ENCODE measurements around the gene KCNRG. TPM values are rescaled to one million over a fixed set of nuclear protein-coding genes. Genes with fewer than 3 reads are reported as not detected.

Gene KCNRG, protein sequence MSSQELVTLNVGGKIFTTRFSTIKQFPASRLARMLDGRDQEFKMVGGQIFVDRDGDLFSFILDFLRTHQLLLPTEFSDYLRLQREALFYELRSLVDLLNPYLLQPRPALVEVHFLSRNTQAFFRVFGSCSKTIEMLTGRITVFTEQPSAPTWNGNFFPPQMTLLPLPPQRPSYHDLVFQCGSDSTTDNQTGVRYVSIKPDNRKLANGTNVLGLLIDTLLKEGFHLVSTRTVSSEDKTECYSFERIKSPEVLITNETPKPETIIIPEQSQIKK
- total RNA-seq: 1 to 10 TPM; 1.6 to 2.6 (median 1.8) TPM

DNA sequence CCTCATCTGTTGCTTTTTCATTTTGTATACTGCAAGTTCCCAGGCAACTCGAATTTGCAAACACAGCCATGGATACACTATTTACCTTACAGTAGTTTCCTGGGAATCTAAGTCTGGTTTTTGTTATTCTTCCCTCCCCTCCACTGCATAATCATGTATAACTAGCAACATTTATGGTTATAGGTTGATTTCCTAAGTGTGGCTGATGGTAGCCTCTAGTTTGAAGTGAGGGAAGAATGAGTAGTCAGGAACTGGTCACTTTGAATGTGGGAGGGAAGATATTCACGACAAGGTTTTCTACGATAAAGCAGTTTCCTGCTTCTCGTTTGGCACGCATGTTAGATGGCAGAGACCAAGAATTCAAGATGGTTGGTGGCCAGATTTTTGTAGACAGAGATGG is at the start of gene KCNRG:
Gene KCNRG, plus strand, starts transcription at position 187 of the 400 bp plus-strand sequence. Its CDS starts 50 bp downstream, at position 237.
- no peak for DNase-seq (ENCODE audit: low spot score in 2 of 2)
- Histone ChIP-seq H3K4me1 (no peaks in the 10 kb centered on the region), H3K4me3 (no peak within 1 kb of the TSS), H3K36me3 (no peaks in the 10 kb centered on the region), H3K27me3 (no peaks in the 10 kb centered on the region), H3K9me3 (no peaks in the 10 kb centered on the region), H3K27ac (peak within 1 kb of the TSS; percentile 2 to 8)
- intact Hi-C loops (cut with DNase I; ENCODE audit: low total_unique reads): no loop called here
- no peak for TF ChIP-seq POLR2AphosphoS5 (IDR thresholded peaks at IDR 0.05)
- TF ChIP-seq, protein P1, sequence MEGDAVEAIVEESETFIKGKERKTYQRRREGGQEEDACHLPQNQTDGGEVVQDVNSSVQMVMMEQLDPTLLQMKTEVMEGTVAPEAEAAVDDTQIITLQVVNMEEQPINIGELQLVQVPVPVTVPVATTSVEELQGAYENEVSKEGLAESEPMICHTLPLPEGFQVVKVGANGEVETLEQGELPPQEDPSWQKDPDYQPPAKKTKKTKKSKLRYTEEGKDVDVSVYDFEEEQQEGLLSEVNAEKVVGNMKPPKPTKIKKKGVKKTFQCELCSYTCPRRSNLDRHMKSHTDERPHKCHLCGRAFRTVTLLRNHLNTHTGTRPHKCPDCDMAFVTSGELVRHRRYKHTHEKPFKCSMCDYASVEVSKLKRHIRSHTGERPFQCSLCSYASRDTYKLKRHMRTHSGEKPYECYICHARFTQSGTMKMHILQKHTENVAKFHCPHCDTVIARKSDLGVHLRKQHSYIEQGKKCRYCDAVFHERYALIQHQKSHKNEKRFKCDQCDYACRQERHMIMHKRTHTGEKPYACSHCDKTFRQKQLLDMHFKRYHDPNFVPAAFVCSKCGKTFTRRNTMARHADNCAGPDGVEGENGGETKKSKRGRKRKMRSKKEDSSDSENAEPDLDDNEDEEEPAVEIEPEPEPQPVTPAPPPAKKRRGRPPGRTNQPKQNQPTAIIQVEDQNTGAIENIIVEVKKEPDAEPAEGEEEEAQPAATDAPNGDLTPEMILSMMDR (IDR thresholded peaks at IDR 0.05): no peak
- TF ChIP-seq POLR2A (IDR thresholded peaks at IDR 0.05): no peak

DNA sequence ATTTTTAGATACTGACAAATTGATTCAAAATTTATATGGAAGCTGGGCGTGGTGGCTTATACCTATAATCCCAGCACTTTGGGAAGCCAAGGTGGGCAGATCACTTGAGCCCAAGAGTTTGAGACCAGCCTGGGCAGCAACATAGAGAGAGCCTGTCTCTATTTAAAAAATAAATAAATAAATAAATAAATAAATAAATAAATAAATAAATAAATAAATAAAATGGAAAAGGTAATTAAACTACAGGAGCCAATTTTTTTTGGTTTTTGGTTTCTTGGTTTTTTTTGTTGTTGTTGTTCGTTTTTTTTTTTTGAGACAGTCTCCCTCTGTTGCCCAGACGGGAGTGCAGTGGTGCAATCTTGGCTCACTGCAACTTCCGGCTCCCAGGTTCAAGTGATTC is 47.8 kb upstream of the KCNRG start:
- no peak overlapping the region for H3K4me3 ChIP-seq
- no peaks in the 10 kb centered on the region for H3K27me3 ChIP-seq
- intact Hi-C loops (cut with DNase I; ENCODE audit: low total_unique reads): no loop called here
- no peak for TF ChIP-seq POLR2AphosphoS5 (IDR thresholded peaks at IDR 0.05)
- TF ChIP-seq, protein P1 (IDR thresholded peaks at IDR 0.05): no peak
- TF ChIP-seq POLR2A (IDR thresholded peaks at IDR 0.05): no peak
- H3K9me3 ChIP-seq: peaks cover 8 to 13% of the 10 kb centered on the region in 2 donors
- no peaks in the 10 kb centered on the region for H3K36me3 ChIP-seq
- H3K27ac ChIP-seq: no peak overlapping the region
- no peak for DNase-seq (ENCODE audit: low spot score in 2 of 2)
- no peaks in the 10 kb centered on the region for H3K4me1 ChIP-seq

DNA sequence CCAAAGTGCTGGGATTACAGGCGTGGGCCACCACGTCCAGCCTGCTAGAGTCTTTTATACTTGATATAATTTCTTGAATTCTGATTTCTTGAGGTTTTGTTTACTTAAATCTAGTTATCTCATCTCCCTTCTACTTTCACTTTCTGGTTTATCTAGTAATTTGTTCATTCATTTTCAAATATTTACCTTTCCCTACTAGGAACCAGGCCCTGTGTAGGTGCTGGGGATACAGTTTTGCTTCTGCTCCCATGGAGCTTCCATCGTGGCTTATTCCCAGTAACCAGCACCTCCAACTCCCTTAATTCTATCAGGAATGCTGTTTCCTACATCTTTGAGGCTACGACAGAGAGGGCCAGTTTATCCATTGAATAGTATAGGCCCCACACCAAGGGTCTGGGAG is 42.5 kb upstream of the KCNRG start:
- Histone ChIP-seq H3K9me3 (no peaks in the 10 kb centered on the region), H3K4me1 (no peaks in the 10 kb centered on the region), H3K27me3 (no peaks in the 10 kb centered on the region), H3K36me3 (no peaks in the 10 kb centered on the region), H3K4me3 (no peak overlapping the region), H3K27ac (no peak overlapping the region)
- no peak for TF ChIP-seq POLR2AphosphoS5 (IDR thresholded peaks at IDR 0.05)
- TF ChIP-seq POLR2A (IDR thresholded peaks at IDR 0.05): no peak
- TF ChIP-seq, protein P1 (IDR thresholded peaks at IDR 0.05): no peak
- intact Hi-C loops (cut with DNase I; ENCODE audit: low total_unique reads): no loop called here
- DNase-seq (ENCODE audit: low spot score in 2 of 2): no peak

DNA sequence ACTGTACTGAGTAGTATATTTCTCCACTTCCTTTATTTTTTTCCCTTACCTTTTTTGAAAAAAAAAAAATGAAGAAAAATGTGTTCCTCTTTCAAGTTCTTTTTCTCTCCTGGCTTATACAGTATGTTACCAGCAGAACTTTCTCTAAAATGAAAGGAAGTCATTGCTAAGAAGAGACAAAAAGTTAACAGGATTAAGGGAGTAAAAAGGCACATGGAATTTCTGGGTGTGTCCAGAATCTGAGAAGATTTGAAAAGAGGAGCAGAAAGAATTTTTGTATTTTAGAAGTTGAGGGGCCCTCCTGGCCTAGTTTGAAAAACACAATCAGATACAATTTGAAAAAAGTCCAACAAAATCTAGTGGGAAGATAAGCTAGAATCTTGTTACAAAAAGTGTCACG is 39.4 kb upstream of the KCNRG start:
- Histone ChIP-seq H3K36me3 (no peaks in the 10 kb centered on the region), H3K4me3 (no peak overlapping the region), H3K4me1 (no peaks in the 10 kb centered on the region), H3K27me3 (no peaks in the 10 kb centered on the region), H3K27ac (no peak overlapping the region), H3K9me3 (no peaks in the 10 kb centered on the region)
- TF ChIP-seq POLR2A (IDR thresholded peaks at IDR 0.05): no peak
- TF ChIP-seq POLR2AphosphoS5 (IDR thresholded peaks at IDR 0.05): no peak
- TF ChIP-seq, protein P1 (IDR thresholded peaks at IDR 0.05): no peak
- intact Hi-C loops (cut with DNase I; ENCODE audit: low total_unique reads): no loop called here
- no peak for DNase-seq (ENCODE audit: low spot score in 2 of 2)

DNA sequence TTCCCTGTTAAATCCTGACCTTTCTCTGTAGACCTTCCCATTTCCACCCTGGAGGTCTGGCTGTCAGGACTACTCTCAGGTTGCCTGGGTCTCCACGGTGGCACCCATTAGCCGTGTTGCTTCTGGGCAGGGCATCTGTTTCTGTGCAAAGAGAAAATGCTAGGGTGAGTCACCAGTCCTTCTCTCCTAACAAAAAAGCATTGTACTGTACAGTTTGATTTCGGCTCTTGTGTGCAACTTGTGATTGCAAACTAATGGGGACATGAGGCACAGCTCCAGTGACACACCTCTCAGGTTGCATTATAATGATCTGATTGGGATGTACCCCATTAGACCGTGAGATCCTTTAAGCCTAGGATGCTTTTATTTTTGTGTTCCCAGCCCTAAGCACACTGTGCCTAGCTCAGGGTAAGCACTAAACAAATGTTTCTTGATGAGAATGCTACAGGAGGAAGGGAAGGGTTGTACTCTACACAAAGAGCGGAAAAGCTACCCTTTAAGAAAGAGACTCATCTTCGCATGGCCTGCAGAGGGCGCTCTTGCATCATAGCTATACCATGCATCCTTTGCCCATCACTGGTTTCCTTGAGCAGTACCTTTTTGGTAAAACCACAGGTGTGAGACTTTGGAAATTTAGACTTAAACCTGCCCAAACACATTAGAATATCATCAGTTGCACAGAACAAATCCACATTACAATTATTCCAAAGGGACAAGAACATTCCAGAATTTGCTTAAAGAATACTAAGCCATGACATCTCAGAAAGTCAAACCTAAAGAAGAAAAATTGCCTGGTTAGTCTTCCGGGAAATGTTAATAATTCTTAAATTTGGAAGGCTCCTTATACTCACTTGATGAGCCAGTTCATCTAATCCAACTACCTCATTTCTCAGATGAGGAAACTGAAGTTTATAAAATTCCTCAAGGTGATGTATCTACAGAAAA is 38.7 kb upstream of the KCNRG start:
- intact Hi-C loops (cut with DNase I; ENCODE audit: low total_unique reads): no loop called here
- Histone ChIP-seq H3K27me3 (no peaks in the 10 kb centered on the region), H3K27ac (no peak overlapping the region), H3K36me3 (no peaks in the 10 kb centered on the region), H3K4me3 (no peak overlapping the region), H3K9me3 (no peaks in the 10 kb centered on the region), H3K4me1 (no peaks in the 10 kb centered on the region)
- TF ChIP-seq, protein P1 (IDR thresholded peaks at IDR 0.05): peak in 2 of 3 donors; percentile 68 to 77
- no peak for TF ChIP-seq POLR2AphosphoS5 (IDR thresholded peaks at IDR 0.05)
- peak in 1 of 2 donors; percentile 67 for DNase-seq (ENCODE audit: low spot score in 2 of 2)

Measured in breast epithelium (tissue), 4 donors.